ENCODE results near the gene CLCN1. TPM values are rescaled to one million over a fixed set of nuclear protein-coding genes. Genes with fewer than 3 reads are reported as not detected.
A peak's percentile ranks its signal among the peaks of the same experiment; 100 is the strongest.

CLCN1 gene
- total RNA-seq, 1 experiment from 2014 or later: 0.55 TPM

DNA sequence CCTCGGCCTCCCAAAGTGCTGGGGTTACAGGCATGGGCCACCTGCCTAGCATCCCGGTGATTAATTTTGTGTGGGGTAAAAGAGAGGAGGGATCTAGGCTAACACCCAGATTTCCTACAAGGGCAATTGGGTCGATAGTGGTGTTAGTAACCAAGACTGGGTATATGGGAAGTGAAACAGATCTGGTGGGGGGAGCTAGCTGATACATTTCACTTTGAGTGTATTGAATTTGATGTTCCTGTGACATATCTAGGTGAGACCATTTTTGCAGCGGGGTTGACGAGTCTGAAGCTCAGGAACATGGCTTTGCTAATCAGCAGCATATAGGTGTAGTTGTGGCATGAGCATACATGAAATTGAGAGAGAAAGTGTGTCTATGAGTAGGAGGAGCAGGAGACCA lies 12.0 kb downstream of the CLCN1 start:
- Histone ChIP-seq H3K4me1 (ENCODE audit: insufficient read depth, low read length) (peaks cover 50% of the 10 kb centered on the region), H3K9ac (ENCODE audit: low read length) (no peak overlapping the region), H3K4me3 (ENCODE audit: low read length) (no peak overlapping the region), H3K27ac (ENCODE audit: low read length) (no peak overlapping the region), H3K9me2 (replicated peaks; ENCODE audit: low read length) (no peaks in the 10 kb centered on the region), H3K9me3 (ENCODE audit: low read length) (no peaks in the 10 kb centered on the region), H3K4me2 (ENCODE audit: low read length) (no peak overlapping the region), H3K27me3 (ENCODE audit: low read length) (no peaks in the 10 kb centered on the region), H3K79me2 (ENCODE audit: low read length) (no peaks in the 10 kb centered on the region), H3F3A (ENCODE audit: low read length, unreplicated experiment) (peaks cover 8% of the 10 kb centered on the region), H3K36me3 (ENCODE audit: low read depth, low read length) (no peaks in the 10 kb centered on the region), H2AFZ (ENCODE audit: low read length) (no peak overlapping the region), H4K20me1 (ENCODE audit: low read length) (no peaks in the 10 kb centered on the region)
- no TSS peak for BruUV-seq (replicated peaks)
- ATAC-seq (no peak), DNase-seq (no peak)
- TF ChIP-seq EZH2phosphoT487 (IDR thresholded peaks at IDR 0.05; ENCODE audit: borderline replicate concordance, low read length) (no peak), CTCF (conservative IDR thresholded peaks at IDR 0.05; ENCODE audit: low read depth, low read length) (no peak), EZH2 (IDR thresholded peaks at IDR 0.05; ENCODE audit: low read length, unreplicated experiment) (no peak)
- intact Hi-C loops (cut with micrococcal nuclease): no loop called here
- ChIA-PET CTCF (no interaction called here), POLR2A (ENCODE audit: unreplicated experiment) (no interaction called here)

DNA sequence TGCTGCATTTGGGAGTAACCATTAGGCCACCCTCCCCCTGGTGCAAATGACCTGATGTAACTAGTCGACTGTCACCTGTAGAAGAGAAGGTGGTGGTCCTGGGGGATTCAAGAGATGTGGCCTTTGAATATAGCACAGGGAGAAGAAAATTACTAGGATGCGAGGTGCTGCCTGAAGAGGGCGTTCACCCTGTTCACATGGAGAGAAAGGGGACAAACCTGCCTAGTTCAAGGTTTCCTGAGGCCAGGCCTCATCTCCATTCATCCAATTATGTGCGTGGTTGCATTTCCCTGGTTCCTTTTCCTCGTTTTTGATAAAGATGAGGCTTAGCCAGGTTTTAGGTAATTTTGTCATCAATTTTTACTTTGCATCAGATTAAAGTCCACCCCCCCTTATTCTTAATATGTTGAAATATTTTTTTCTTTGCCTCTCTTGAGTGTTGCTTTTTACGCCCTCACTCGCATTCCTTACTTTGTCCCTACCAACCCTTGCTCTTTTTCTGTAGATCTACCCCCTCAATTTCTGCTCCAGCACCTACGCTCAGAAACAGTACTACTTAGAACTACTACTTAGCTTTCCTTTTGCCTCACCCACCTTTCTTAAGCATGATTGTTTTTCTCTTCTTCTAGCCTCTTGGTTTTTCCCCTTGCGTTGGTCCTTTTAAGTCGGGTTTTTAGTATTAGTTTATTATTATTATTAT lies 13.7 kb downstream of the CLCN1 start:
- no peak overlapping the region for H3K4me2 ChIP-seq (ENCODE audit: low read length)
- BruUV-seq (replicated peaks): no TSS peak
- no peak overlapping the region for H3K9ac ChIP-seq (ENCODE audit: low read length)
- intact Hi-C loops (cut with micrococcal nuclease): no loop called here
- no peaks in the 10 kb centered on the region for H3K27me3 ChIP-seq (ENCODE audit: low read length)
- ATAC-seq (no peak), DNase-seq (no peak)
- peaks cover 8% of the 10 kb centered on the region for H3F3A ChIP-seq (ENCODE audit: low read length, unreplicated experiment)
- H3K9me2 ChIP-seq (replicated peaks; ENCODE audit: low read length): no peaks in the 10 kb centered on the region
- CTCF ChIA-PET: no interaction called here
- no peaks in the 10 kb centered on the region for H4K20me1 ChIP-seq (ENCODE audit: low read length)
- TF ChIP-seq CTCF (conservative IDR thresholded peaks at IDR 0.05; ENCODE audit: low read depth, low read length) (0 out of 2 replicates have a peak, but pooled peaks have one; percentile 16), EZH2phosphoT487 (IDR thresholded peaks at IDR 0.05; ENCODE audit: borderline replicate concordance, low read length) (no peak), EZH2 (IDR thresholded peaks at IDR 0.05; ENCODE audit: low read length, unreplicated experiment) (no peak)
- H2AFZ ChIP-seq (ENCODE audit: low read length): no peak overlapping the region
- POLR2A ChIA-PET (ENCODE audit: unreplicated experiment): no interaction called here
- no peaks in the 10 kb centered on the region for H3K9me3 ChIP-seq (ENCODE audit: low read length)
- H3K36me3 ChIP-seq (ENCODE audit: low read depth, low read length): no peaks in the 10 kb centered on the region
- peaks cover 60% of the 10 kb centered on the region for H3K4me1 ChIP-seq (ENCODE audit: insufficient read depth, low read length)
- no peaks in the 10 kb centered on the region for H3K79me2 ChIP-seq (ENCODE audit: low read length)
- H3K4me3 ChIP-seq (ENCODE audit: low read length): no peak overlapping the region
- H3K27ac ChIP-seq (ENCODE audit: low read length): no peak overlapping the region

- Histone ChIP-seq H2AFZ (ENCODE audit: low read length) (peak overlapping the region; percentile 69), H3K9me3 (ENCODE audit: low read length) (no peaks in the 10 kb centered on the region), H3K9me2 (replicated peaks; ENCODE audit: low read length) (no peaks in the 10 kb centered on the region), H3K27ac (ENCODE audit: low read length) (peak overlapping the region; percentile 96), H3K4me3 (ENCODE audit: low read length) (peak overlapping the region; percentile 24; the same call in 1 of the 2 replicates), H3K9ac (ENCODE audit: low read length) (peak overlapping the region; percentile 61), H3K36me3 (ENCODE audit: low read depth, low read length) (no peaks in the 10 kb centered on the region), H3K27me3 (ENCODE audit: low read length) (no peaks in the 10 kb centered on the region), H3K79me2 (ENCODE audit: low read length) (no peaks in the 10 kb centered on the region), H3K4me2 (ENCODE audit: low read length) (peak overlapping the region; percentile 74), H4K20me1 (ENCODE audit: low read length) (no peaks in the 10 kb centered on the region), H3F3A (ENCODE audit: low read length, unreplicated experiment) (peaks cover 8% of the 10 kb centered on the region), H3K4me1 (ENCODE audit: insufficient read depth, low read length) (peaks cover 51% of the 10 kb centered on the region)
- ChIA-PET POLR2A (ENCODE audit: unreplicated experiment) (interaction anchor here (0.6 to 1.0 kb wide), 3 partner anchors 49 to 62 kb away, joined by 3 to 15 read pairs (median 14); no protein-coding TSS in a partner anchor), CTCF (interaction anchor here (0.6 kb wide), 2 partner anchors 48 to 85 kb away, joined by 3 read pairs; no protein-coding TSS in a partner anchor)
- peak; percentile 78 for ATAC-seq
- TF ChIP-seq CTCF (conservative IDR thresholded peaks at IDR 0.05; ENCODE audit: low read depth, low read length): no peak
- no peak for TF ChIP-seq EZH2phosphoT487 (IDR thresholded peaks at IDR 0.05; ENCODE audit: borderline replicate concordance, low read length)
- TF ChIP-seq EZH2 (IDR thresholded peaks at IDR 0.05; ENCODE audit: low read length, unreplicated experiment): no peak
- TSS peak; percentile 16 for BruUV-seq (replicated peaks)
- peak; percentile 94 for DNase-seq
- intact Hi-C loops (cut with micrococcal nuclease): loop anchor here (1.0 kb wide), 1 partner anchor 42 kb away; no protein-coding TSS in a partner anchor
Measured at GRCh38 chr7:143331179-143331801, 15.4 kb downstream of the CLCN1 start.
